HG03521 (cell line): ENCODE data around the gene SMC1B.
"Not testable (repeated sequence)": the region's sequence is repeated elsewhere in the genome, so short reads cannot be mapped to it uniquely, and the experiment has no call there.

Experiments used
- ATAC-seq: cut with Tn5 transposase; IDR thresholded peaks from one replicate; pipeline ENCODE4 v1.9.1; 2021; ENCODE audit warnings: mild to moderate bottlenecking, moderate library complexity; ENCODE audit not compliant: unreplicated experiment

Gene SMC1B

DNA sequence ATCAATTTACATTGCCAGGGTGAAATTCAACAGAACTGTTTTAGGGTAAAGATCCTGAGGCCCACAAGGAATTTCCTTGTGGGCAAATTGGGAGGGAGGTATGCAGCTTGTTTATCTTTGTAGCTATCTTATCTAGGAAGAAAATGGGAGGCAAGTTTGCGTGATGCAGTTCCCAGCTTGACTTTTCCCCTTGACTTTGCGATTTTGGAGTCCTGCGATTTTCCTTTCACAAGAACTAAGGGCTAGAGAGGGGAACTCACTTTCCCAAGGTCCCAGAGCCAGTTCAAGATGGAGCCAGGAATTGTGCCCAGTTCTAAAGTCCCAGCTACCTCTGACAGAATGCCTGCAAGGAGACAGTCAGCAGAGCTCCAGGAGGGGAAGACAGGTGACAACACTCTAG, 30.8 kb upstream of the SMC1B start:
- no peak for ATAC-seq

DNA sequence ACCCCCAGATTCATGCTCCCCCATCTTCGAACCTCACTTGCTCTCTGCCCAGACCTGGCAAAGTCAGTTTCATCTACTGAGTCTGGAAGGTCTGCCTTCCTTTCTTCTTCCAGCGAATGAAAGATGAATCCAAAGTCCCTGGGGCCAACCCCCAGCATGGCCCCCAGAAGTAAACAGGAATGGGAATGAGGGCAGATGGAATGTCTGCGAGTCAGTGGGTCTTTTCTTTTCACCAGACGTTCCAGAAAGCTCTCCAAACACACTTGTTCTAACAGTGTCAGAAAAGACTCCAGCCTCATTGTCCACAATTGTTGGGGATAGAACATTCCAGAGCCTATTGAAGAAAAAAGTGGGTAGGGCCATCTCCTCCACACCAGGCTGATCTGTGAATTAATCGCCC, 28.7 kb upstream of the SMC1B start:
- ATAC-seq, result no peak

DNA sequence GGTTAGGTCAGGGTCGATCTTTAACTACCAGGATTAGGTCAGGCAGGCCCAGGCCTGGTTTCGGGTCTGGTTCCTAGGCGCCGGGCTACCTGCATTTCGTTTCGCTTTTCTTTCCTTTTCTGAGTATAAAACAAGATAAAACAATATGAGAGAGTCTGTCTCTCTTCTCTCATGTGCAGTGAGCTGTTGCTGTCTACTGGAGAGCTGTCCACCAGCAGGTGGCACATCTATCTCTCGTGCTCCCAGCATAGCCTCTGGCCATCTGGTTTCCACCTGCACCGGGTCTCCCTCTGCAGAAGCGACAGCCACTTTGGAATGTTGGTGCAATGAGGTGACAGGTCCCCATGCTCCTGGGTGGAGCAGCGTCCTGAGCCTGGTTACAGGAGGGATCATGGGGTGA, 27.7 kb upstream of the SMC1B start:
- ATAC-seq, result no peak

DNA sequence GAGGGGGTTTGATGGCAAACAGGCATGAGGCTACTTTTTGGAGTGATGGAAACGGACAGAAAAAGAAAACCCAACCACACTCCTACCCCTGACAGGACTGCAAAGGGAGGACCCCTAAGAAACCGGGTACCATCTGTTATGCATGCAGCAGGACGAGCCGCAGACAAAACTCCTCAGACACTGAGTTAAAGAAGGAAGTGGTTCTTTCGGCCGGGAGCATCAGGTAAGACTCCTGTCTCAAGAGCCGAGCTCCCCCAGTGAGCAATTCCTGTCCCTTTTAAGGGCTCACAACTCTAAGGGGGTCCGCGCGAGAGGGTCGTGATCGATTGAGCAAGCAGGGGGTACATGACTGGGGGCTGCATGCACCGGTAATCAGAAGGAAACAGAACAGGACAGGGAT, 27.3 kb upstream of the SMC1B start:
- ATAC-seq, result not testable (repeated sequence)

DNA sequence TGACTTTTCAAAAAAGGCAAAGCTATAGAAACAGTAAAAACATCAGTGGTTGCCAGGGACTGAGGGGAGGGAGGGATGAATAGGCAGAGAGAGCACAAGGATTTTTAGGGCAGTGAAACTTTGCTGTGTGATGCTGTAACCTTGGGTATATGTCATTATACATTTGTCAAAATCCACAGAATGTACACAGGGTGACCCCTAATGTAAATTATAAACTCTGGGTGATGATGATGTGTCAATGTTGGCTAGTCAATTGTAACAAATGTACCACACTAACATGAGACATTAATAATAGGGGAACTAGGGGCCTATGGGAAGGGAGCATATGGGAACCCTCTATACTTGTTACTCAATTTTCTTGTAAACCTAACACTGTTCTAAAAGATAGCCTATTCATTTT, 24.9 kb upstream of the SMC1B start:
- no peak for ATAC-seq

DNA sequence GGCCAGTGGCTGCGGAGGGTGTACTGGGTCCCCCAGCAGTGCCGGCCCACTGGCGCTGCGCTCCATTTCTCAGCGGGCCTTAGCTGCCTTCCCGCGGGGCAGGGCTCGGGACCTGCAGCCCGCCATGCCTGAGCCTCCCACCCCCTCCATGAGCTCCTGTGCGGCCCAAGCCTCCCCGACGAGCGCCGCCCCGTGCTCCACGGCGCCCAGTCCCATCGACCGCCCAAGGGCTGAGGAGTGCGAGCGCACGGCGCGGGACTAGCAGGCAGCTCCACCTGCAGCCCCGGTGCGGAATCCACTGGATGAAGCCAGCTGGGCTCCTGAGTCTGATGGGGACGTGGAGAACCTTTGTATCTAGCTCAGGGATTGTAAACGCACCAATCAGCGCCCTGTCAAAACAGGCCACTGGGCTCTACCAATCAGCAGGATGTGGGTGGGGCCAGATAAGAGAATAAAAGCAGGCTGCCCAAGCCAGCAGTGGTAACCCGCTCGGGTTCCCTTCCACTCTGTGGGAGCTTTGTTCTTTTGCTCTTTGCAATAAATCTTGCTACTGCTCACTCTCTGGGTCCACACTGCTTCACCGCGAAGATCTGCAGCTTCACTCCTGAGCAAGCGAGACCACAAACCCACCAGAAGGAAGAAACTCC, 23.6 kb upstream of the SMC1B start:
- ATAC-seq, result not testable (repeated sequence)

DNA sequence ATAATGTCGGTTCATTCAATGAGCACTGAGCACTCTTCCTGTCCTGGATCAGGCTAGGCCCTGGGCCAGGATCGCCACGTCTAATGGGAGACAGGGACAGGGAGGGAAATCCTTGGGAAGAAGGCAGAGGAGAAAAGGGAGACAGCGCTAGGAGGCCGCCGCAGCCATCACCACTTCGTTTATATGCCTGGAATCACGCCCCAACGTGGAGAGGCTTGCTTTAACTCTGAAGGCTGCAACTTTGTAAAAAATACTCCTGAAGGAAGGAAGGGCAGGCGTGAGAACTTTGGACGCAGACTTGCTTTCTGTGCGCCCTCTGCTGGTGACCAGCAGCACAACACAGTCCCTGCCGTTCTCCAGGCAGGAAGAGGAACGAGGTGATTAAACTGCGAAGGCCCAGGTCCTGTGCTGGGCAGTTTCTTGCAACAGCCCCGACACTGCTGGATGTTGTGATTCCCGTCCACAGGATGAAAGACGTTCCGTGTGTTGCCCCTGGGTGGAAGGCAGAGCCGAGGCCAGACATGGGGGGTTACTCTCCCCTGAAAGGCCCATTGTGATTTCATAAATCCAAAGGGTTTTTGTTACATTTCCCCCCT, 22.2 kb upstream of the SMC1B start:
- no peak for ATAC-seq

DNA sequence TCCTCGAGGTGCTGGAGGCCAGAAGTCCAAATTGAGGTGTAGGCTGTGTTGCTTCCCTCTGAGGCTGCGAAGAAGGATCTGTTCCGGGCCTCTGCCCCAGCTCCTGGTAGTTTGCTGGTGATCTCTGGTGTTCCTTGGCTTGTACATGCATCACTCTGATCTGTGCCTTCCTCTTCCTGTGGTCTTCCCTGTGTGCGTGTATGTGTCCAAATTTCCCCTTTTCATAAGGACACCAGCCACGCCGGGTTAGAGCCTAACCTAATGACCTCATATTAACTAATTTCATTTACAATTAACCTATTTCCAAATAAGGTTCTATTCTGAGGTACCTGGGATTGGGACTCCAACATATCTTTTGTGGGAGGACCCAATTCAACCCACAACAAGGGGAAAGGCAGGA, 21.6 kb upstream of the SMC1B start:
- no peak for ATAC-seq

DNA sequence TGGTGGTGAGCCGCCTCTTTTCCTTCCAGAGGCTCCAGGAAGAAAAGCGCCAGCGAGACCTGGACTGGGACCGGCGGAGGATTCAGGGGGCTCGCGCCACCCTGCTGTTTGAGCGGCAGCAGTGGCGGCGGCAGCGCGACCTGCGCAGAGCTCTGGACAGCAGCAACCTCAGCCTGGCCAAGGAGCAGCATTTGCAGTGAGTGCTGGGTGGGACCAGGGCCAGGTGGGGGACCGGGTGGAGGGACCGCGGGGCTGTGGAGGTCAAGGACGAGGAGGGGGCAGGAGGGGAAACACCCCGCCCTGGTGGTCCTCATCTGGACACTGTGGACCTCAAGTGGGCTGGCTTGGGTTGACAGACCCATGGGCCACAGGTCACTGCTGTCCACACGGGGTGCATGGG, 17.5 kb upstream of the SMC1B start:
- no peak for ATAC-seq

DNA sequence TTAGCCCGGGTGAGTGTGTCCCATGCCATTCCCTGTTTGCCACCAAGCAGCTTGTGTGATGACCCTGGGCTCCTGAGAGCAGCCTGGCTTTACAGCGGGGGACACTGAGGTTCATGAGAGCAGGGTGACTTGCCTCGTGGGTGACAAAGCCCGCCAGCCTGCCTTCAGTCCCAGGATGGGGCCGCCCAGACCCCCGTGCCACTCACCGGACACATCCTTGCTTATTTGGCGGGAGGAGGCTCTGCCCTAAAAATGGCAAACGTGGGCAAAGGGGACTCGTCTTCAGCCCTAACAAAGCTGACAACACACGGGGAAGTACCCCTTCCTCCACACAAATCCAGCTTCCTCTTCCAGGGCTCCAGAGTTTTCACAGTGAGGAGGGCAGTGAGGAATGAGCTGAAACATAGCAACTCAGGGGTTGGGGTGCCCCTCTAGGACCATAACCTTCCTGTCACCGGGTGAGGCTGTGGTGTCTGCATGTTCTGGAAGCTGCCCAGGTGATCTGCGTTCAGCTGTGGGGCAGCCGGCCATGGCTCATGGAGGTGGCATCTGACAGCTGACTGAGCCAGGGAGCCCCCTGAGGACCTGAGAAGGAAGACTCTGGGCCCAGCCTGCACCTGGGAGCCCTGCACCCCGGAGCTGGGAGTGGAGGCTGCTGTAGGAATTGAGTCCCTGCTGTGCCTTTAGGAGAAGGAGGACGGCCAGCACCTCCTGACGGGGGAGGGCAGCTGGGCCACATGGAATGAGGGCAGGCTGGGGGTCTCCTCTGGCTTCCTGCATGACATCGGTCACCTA, 16.8 kb upstream of the SMC1B start:
- ATAC-seq, result no peak

DNA sequence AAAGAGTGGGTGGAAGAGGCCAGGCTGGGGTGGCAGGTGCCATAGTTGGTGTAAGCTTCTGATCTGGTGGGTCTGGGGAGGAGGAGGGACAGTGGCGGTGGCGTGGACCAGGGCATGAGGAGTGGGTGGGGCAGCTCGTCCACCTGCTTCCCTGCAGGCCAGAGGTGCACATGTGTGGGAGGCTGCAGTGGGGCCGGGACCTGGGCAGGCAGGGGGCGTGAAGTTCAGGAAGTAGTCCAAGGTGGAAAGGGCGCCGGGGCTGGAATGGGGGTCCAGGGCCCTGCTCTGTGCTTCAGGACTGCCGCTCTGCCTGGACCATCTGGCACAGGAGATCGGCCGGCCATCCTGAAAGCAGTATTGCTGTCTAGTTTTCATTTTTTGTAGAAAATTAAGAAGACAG, 16.0 kb upstream of the SMC1B start:
- ATAC-seq, result no peak

DNA sequence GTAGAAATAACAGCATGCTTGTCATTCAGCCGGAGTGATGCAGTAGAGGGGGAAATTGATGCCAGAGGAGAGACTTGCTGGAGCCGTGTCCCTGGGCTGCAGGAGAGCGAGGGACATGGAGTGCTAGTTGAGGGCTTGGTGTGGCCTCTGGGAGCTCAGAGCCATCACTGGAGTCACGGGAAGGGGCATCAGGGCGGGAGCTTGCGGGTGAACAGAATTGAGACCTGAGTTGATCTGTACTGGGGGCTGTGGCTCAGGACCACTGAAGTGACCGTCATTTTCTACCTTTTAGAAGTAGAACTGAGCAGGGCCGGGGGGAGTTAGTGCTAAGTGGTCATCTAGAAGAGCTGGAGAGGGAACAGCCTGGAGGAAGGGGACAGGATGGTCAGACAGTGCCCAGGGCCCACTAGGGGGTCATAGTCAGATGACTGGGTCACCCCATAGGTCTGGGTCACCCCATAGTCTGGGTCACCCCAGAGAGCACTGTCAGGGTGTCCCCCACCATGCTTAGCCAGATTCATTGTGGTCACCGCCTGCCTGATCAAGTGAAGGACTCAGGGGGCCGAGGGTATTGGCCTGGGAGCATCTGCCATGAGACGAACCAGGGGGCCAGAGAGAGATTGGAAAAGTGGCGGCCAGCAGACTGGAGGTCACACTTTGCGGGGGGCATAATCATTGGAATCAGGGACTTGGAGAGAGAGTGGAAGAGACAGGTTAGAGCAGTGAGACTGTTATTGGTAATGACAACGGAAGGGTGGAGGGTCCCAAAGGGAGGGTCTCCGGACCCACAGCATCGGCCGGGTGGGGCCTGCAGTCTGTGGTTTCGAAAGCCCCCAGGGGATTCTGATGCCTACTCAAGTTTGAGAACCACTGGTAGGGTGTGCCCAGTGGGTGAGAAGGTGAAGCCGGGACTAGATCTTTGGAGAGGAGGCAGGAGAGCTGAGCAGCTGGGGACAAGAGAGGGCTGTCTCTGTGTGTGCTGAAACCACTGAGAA, 15.3 kb upstream of the SMC1B start:
- ATAC-seq, result no peak

DNA sequence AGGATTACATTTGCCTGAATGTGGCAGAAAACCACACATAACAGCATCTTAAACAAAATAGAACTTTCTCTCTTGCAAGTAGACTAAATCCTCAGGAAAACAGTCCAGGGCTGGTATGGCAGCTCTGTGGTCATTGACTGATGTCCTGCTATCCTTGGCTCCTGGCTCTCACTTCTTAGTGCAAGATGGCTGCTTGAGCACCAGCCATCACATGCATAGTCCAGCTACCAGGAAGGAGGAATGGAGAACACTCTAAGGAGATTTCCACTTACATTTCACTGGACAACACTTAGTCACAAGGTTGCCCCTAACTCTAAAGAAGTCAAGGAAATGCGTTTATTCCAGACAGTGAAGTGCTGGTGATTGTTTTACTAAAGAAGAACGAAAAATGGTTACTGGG, 13.7 kb upstream of the SMC1B start:
- no peak for ATAC-seq

DNA sequence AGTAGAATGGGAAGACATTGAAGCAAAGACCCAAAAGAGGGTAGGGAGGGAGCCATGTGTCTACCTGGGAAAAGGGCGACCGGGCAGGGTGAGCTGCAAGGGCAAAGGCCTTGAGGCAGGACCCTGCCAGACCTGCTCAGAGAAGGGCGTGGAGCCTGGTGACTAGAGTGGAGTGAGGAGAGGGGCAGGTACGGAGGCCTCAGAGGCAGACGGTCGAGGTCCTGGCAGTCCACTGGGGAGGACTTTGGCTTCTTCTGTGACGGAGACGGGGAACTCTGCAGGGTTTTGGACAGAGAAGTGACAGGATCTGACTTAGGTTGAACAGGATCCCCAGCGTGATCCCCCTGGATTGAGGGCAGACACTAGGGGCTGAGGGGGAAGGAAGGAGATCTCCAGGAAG, 13.0 kb upstream of the SMC1B start:
- no peak for ATAC-seq

DNA sequence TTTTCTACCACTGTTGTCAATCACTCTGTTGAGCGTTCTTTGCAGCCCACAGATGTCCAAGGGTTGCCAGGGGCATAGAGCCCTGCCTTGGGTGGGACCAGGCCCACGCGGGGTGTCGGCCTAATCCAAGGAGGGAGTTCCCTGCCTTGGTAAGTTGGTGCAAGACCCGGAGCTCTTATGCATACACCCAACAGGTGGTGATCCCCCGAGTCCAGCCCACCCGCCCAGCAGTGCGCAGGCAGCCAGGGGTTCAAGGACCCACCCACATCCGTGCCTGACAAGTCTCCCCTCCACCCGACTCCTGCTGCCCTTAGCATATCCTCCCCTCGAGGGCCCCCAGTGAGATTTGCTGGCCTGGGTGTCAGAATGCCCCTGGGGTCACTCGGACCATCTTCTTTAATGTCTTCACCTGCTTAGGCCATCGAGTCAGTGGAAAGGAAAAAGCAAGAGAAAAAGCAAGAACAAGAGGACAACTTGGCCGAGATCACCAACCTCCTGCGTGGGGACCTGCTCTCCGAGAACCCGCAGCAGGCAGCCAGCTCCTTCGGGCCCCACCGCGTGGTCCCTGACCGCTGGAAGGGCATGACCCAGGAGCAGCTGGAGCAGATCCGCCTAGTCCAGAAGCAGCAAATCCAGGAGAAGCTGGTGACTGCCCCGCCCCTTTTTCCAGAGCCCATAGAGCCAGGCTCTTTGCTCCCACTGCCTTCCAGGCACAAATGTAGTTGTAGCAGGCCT, 12.3 kb upstream of the SMC1B start:
- ATAC-seq, result no peak

DNA sequence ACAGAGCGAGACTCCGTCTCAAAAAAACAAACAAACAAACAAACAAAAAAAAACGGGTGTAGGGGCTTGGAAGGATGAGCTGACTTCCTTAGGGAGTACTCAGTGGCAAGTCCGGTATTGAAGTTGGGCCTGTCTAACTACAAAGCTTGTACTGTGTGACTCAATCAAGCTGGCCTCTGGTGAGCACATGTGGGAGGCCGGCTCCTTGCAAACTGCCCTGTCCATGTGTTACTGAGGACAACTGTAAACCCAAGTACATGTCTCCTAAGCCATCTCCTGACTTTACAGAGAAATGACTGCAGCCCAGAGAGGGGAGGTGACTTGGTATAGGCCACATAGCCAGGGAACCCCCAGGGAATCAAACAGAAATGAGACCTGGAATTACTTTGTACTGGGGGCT, 11.7 kb upstream of the SMC1B start:
- no peak for ATAC-seq

DNA sequence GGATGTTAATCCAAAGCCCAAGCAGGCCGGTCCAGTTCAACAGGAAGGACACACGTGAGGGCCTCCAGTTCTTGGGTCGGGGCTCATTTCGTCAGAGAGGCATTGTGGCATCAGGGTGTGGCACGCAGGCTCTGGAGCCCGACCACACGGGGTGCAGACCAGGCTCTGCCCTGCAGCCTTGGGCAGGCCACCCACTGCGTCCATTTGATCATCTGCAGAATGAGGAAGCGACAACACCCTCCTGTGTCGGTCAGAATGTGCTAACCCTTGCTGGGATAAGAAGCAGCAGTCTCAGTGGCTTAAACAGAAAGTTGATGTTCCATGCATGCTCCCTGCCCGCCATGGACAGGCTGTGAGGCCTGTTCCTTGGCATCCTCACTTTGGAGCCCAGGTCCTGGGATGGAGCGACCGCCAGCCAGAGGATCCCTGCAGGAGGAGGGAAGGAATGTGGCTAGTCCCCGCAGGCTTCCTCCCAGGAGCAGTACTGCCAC, 10.9 kb upstream of the SMC1B start:
- ATAC-seq, result no peak

DNA sequence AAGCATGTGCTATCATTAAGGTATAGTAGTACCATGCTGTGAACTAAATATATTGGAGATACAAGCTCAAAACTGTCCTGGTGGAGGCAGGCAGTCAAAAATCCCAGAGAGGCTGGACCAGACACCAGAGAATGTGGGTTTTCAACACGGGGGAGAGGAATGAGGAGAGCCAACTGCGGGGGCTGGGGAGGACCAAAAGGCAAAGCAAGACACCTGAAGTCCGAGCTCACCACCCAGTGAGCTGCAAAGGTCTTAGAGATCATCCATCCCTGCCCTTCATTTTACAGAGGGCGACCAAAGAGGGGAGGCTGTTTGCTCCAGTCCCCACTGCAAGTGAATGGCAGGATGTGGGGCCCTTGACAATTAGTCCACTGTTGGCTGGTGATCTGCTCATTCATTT, 10.1 kb upstream of the SMC1B start:
- no peak for ATAC-seq

DNA sequence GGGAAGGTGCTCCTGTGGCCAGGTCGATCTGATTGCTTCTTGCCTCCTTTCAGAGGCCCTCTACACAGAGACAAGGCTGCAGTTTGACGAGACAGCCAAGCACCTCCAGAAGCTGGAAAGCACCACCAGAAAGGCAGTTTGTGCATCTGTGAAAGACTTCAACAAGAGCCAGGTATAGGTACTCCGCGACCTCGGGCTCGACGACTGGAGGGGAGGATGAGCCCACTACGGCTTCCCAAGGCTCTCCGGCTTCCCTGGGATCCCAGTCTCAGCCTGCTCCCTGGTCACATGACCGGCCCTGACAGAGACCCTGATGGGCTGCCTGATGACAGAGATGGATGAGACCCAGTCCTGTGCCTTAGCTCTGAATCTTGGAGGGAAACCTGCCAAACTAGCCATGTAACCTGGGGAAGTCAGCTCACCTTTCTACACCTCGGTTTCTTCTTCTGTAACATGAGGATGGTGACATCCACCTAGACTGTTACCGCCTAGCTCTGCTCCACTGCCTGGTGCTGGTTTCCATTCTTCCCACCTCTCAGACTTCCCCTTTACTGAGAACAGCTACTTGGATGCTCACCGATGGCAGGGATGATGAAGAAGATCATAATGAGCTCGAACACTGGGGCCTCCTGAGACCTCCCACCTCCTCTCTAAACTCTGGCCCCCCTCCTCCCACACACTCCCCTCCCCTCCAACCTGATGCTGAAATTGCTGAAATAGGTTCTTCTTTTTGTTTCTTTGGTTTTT, 9.0 kb upstream of the SMC1B start:
- no peak for ATAC-seq
